Measurements from ENCODE around the gene EPHA4.

Gene EPHA4

DNA sequence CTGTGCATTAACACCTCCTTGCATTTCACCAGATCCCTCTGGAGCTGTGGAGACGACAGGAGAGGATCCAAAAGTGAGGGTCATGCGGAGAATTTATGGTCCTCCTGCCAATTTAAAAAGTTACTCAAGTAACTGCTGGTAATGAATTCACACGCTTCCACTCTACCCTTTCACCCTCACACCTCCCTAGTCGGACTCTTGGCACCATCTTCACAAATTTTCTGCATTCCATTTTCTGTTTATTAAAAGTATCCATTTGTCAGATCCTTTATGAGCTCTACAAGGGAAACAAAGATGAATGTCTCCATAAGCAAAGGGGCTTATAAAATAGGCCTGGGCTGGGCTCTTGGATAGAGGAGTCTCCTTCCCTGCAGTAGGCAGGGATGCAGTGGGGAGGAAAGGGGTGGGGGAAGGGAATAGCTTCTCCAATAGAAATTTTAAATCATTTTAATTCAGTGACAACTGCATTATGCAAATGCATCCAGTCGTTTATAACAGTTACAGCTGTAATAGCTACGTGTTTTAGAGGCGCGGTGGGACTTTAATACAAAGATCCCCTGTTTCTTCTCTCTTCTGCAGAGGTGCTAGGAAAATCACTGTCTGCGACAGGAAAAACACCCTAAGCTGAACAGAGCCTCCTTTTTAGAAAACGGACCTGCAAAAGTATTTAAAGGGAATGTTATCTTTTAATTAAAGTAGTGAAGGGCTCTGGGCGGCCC, 132.2 kb downstream of the EPHA4 start:
- DNase-seq (ENCODE audit: low spot score), result no peak

- no peak for DNase-seq (ENCODE audit: low spot score)
Measured at GRCh38 chr2:221437056-221437455, 135.0 kb downstream of the EPHA4 start.

DNA sequence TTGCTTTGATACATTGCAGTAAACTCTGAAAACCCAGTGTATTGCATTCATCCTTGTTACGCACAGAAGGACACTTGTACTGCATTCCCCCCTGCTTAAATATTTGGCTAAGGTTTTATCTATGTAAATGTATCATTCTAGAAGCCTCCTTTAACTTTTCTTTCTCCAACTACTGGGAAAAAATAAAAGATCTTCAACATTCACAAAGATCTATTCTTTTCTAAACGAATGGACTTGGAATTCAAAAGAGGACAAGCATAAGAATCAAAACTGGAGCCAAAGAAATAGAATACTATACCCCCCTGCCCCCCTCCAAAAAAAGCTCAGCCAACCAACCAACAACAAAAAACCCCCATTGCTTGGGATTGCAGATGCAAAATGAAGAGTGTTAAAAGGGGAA, 136.9 kb downstream of the EPHA4 start:
- no peak for DNase-seq (ENCODE audit: low spot score)

DNA sequence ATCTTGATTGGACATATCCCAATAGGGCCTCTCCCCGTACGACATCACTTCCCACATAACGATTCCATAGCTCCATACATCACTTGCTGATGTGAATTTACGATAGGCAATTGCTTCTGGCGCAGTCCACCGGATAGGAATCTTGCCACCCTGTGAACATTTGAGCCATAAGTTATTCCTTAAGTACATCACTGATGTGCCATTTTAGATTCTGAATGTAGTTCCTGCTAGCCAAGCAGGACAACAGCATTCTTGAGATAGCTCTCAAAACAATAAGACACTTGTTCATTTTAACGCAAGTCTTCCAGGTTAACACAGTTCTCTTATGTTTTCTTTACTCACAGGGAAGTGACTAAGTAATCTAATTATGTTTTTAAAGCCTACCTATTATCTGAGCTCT, 138.0 kb downstream of the EPHA4 start:
- DNase-seq (ENCODE audit: low spot score), result no peak

GRCh38 chr2:221431477-221431876, 140.6 kb downstream of the EPHA4 start:
- DNase-seq (ENCODE audit: low spot score), result no peak

DNA sequence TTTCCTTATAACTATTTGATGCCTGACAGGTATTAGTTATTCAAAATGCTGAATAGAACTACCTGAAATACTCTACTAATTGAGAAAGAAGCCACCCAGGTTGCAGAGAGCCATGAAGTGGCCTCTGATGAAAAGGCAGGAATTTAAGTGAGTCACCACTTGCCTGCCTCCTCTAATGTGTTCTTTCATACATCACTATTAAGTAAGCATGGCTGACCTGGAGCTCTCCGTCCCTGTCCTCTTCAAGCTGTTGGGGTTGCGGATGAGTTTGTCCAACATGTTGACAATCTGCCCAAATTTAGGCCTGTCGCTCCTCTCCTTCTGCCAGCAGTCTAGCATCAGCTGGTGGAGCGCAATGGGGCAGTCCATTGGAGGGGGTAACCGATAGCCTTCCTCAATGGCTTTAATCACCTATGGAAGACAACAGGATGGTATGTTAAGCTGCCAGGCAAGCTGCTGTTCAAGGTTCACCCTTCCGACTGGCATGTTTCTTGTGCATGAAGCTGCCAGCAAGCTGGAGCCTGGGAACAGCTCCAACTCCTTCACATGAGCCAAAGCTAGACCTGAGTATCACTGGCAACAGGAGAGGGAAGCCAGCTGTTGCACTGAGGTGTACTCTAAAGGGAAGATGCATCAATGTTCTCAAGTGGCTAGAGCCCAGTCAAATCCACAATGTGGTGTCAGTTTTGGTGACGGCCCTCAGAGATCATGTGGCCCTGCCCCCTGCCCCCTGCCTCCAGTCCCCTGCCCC, 142.2 kb downstream of the EPHA4 start:
- DNase-seq (ENCODE audit: low spot score), result no peak

DNA sequence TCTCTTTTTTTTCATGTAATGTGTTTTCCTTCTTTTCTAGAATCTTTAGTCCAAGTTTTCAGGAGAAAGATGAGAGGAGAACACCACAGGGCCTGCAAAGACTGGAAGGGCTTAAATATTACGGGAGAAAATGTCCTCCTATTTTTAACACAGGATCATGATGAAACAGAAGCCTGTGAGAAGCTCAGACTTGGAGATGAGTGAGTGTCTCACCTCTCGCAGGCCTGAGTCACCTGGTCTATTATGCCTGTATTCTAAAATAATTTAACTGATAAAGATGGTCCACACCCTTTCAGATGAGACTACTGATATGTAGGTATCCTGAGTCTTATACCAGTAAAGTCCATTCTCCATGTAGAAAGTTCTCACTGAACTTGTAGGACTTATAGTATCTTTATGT, 143.2 kb downstream of the EPHA4 start:
- no peak for DNase-seq (ENCODE audit: low spot score)

- no peak for DNase-seq (ENCODE audit: low spot score)
Measured at GRCh38 chr2:221426929-221427328, 145.2 kb downstream of the EPHA4 start.

GRCh38 chr2:221425891-221426290, 146.2 kb downstream of the EPHA4 start:
- no peak for DNase-seq (ENCODE audit: low spot score)

GRCh38 chr2:221425353-221425752, 146.8 kb downstream of the EPHA4 start:
- DNase-seq (ENCODE audit: low spot score), result no peak

DNA sequence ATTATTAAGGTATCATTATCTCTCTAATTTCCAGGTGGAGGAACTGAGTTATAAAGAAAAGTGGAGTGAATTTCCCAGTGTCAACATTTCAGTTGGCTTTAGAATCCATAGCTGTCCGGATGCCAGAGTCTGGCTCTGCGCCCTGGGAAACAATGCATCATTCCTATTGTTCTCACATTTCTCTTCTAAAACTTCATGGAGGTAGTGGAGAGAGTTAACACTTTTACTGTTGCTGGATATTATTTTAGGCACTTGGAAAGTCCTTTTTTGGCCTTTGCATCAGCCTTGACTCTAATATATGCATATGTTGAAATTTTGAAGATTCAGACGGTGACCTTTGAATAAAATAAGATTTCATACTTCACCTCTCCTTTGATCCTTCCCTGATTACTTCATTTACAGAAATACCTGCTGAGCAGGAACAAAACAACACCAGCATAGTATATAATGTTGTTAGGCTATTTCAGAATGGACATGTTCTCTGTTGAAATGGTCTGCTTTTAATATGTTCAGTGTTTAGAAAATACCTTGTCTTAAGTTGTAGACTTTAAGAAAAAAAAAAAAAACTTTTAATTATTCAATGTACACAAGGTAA, 148.8 kb downstream of the EPHA4 start:
- DNase-seq (ENCODE audit: low spot score), result no peak

DNA sequence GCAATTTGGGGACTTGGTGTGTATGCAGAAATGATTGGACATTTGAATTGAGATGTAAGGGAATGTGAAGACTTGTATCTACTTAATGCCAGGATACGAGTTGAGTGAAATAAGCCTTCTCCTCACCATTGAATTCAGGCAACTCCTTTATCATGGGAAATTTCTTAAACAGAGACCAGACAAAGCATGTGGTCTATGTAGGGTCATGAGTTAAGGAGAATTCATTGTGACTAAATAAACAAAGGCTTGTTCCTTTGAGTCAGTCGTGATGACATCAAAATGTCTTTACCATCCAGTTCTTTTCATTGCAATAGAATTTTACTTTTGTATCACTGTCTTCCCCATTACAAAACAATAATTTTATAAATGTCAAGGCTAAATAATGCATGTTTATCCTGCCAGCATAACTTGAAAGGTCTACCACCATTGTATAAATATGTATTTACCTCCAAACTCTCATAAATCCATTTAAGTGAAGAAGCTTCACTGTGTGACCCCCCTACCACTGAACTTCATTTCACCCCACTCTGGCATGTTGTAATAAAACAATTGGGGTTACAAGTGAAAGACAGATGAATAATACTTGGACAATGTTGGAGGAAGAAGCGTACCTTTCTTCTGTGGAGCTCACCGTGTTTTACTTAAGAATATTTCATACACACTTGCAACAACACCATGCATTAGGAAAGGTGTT, 149.4 kb downstream of the EPHA4 start:
- DNase-seq (ENCODE audit: low spot score), result no peak

- peak; percentile 25 for DNase-seq (ENCODE audit: low spot score)
Measured at GRCh38 chr2:221420245-221420644, 151.9 kb downstream of the EPHA4 start.

DNA sequence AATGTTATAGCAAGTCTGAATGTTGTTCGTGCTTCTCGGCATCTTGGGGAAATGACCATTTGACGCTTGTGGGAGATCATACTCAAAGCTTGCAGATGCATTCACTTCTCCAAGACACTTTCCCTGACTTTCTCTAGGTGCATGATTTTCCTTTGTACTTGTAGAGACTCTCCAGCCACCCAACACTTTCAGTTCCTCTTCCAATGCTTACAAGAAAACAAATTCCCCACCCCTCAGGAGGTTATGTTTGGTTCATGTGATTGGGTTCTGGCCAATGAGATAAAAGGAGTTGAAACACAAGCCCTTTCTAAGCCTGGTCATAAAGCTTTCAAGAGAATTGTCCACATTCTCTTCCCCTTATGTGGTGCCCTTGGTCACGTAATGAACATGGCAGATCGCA, 156.3 kb downstream of the EPHA4 start:
- no peak for DNase-seq (ENCODE audit: low spot score)

GRCh38 chr2:221412978-221413377, 159.1 kb downstream of the EPHA4 start:
- DNase-seq (ENCODE audit: low spot score), result no peak

- no peak for DNase-seq (ENCODE audit: low spot score)
Measured at GRCh38 chr2:221410487-221410886, 161.6 kb downstream of the EPHA4 start.

DNA sequence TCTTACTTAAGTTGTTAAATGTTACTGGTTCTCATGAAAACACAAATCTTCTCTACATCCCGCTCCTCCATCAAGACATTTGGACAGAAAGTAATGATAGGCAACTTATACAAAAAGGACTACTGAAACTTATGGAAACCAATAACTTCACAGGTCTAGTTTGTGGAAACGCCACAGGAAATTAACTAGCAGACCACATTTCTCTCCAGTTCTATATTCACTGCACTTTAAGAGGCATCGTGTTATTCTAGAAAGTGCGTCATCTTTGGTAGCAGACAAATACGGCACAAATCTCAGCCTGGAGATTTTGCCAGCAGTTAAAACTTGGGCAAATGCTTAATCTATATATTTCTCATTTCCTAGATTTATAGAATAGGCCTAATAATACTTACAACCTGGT, 164.3 kb downstream of the EPHA4 start:
- no peak for DNase-seq (ENCODE audit: low spot score)

GRCh38 chr2:221405521-221405920, 166.6 kb downstream of the EPHA4 start:
- DNase-seq (ENCODE audit: low spot score), result no peak

- no peak for DNase-seq (ENCODE audit: low spot score)
Measured at GRCh38 chr2:221402072-221402471, 170.0 kb downstream of the EPHA4 start.

DNA sequence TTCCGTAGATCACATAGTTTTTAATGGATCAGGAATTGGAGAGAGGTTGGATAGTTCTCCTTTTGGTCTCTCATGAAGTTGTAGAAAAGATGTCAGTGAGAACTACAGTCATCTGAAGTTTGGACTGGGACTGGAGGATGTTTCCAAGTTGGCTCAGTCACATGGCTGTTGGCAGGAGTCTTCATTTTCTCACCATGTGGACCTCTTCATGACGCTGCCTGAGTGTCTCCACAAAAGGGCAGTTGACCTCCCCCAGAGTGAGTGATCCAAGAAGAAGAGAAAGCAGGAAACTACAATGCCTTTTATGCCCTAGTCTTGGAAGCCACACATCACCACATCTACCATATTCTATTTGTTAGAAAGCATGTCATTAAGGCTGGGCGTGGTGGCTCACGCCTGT, 171.7 kb downstream of the EPHA4 start:
- DNase-seq (ENCODE audit: low spot score), result no peak

GRCh38 chr2:221399183-221399582, 172.9 kb downstream of the EPHA4 start:
- DNase-seq (ENCODE audit: low spot score), result no peak

- no peak for DNase-seq (ENCODE audit: low spot score)
Measured at GRCh38 chr2:221397187-221397586, 174.9 kb downstream of the EPHA4 start.
